ENCODE measurements around the gene TMEM98.

DNA sequence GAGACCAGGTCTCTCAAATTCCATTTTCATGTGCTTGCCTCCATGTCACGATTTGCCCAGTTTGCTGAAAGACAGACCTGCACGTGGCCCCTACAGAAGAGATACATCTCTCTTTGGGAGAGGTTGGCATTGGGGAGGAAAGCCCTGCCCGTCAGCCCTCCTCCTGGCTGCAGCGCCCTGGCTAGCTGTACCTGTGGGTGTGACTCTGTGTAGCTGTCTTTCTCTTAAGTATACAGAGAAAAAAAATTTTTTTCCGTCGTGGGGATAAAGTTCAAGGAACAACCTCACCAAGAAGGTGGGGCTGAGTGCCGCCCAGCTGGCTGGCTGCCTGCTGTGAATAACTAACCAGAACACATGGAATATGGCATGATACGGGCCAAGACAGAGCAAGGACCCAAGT, 26.5 kb downstream of the TMEM98 start:
- TF ChIP-seq EZH2 (IDR thresholded peaks at IDR 0.05; ENCODE audit: borderline replicate concordance, low read depth, low read length) (no peak), RNF219 (CRISPR knock-in tag; IDR thresholded peaks at IDR 0.05) (no peak), CREB1 (IDR thresholded peaks at IDR 0.05) (no peak), CREB1 (CRISPR knock-in tag; IDR thresholded peaks at IDR 0.05) (no peak), DPF2 (IDR thresholded peaks at IDR 0.05) (no peak), SP1 (CRISPR knock-in tag; IDR thresholded peaks at IDR 0.05) (no peak), ZBTB26 (CRISPR knock-in tag; IDR thresholded peaks at IDR 0.05) (no peak), ZNF274 (IDR thresholded peaks at IDR 0.05; ENCODE audit: borderline replicate concordance, low read depth, low read length) (no peak), GABPA (tag; conservative IDR thresholded peaks at IDR 0.05; ENCODE audit: low read depth) (no peak)
- TF ChIP-seq, protein P1, sequence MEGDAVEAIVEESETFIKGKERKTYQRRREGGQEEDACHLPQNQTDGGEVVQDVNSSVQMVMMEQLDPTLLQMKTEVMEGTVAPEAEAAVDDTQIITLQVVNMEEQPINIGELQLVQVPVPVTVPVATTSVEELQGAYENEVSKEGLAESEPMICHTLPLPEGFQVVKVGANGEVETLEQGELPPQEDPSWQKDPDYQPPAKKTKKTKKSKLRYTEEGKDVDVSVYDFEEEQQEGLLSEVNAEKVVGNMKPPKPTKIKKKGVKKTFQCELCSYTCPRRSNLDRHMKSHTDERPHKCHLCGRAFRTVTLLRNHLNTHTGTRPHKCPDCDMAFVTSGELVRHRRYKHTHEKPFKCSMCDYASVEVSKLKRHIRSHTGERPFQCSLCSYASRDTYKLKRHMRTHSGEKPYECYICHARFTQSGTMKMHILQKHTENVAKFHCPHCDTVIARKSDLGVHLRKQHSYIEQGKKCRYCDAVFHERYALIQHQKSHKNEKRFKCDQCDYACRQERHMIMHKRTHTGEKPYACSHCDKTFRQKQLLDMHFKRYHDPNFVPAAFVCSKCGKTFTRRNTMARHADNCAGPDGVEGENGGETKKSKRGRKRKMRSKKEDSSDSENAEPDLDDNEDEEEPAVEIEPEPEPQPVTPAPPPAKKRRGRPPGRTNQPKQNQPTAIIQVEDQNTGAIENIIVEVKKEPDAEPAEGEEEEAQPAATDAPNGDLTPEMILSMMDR (IDR thresholded peaks at IDR 0.05 in 2 of 3, conservative IDR thresholded peaks at IDR 0.05 in 1 of 3; ENCODE audit: insufficient read depth in 2 of 3, low read depth in 1 of 3, low read length in 3 of 3): no peak
- TF ChIP-seq, protein P2, sequence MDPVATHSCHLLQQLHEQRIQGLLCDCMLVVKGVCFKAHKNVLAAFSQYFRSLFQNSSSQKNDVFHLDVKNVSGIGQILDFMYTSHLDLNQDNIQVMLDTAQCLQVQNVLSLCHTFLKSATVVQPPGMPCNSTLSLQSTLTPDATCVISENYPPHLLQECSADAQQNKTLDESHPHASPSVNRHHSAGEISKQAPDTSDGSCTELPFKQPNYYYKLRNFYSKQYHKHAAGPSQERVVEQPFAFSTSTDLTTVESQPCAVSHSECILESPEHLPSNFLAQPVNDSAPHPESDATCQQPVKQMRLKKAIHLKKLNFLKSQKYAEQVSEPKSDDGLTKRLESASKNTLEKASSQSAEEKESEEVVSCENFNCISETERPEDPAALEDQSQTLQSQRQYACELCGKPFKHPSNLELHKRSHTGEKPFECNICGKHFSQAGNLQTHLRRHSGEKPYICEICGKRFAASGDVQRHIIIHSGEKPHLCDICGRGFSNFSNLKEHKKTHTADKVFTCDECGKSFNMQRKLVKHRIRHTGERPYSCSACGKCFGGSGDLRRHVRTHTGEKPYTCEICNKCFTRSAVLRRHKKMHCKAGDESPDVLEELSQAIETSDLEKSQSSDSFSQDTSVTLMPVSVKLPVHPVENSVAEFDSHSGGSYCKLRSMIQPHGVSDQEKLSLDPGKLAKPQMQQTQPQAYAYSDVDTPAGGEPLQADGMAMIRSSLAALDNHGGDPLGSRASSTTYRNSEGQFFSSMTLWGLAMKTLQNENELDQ (CRISPR knock-in tag; IDR thresholded peaks at IDR 0.05; ENCODE audit: borderline replicate concordance): no peak

All from K562 (cell line).